GM12878 (cell line): ENCODE measurements around the gene TGIF2. TPM values are rescaled to one million over a fixed set of nuclear protein-coding genes. Genes with fewer than 3 reads are reported as not detected.

ENCODE experiments used
- ATAC-seq: fragments of 200-7000 bp; cut with Tn5 transposase; 3 replicates; pipeline ENCODE4 v1.9.1; 2020; ENCODE audit warnings: mild to moderate bottlenecking, moderate library complexity
- BruUV-seq: library from RNA; stranded (reverse); fragments of 400-500 nt; replicated peaks from 2 replicates; lab custom pipeline; 2021; lab: Mats Ljungman, UMichigan
- CTCF ChIA-PET: fragments of 300-600 bp; sonication (Branson Sonifier 250); formaldehyde crosslinking; extraction: SDS; loops from one replicate; lab custom pipeline; 2021; ENCODE audit warnings: inconsistent platforms; lab: Yijun Ruan, JAX
- POLR2A ChIA-PET: fragments of 350-600 bp; formaldehyde crosslinking; extraction: SDS; loops from one replicate; lab custom pipeline; 2021; ENCODE audit warnings: inconsistent platforms; lab: Charles Lee
- RAD21 ChIA-PET: fragments of 300-600 bp; sonication (Branson Sonifier 250); formaldehyde crosslinking; loops from one replicate; lab custom pipeline; 2023; ENCODE audit warnings: antibody characterized with exemption; ENCODE audit not compliant: unreplicated experiment; lab: Charles Lee
- SMC1A ChIA-PET: fragments of 300-600 bp; sonication (Branson Sonifier 250); formaldehyde crosslinking; loops from one replicate; lab custom pipeline; 2023; ENCODE audit not compliant: unreplicated experiment, uncharacterized antibody; lab: Charles Lee
- DNase-seq: peaks from one replicate; pipeline ENCODE4 v3.0.0-alpha.2; 2011; ENCODE audit warnings: low read depth, low spot score
- FAIRE-seq: peaks from 3 replicates; lab custom pipeline; 2011; peaks lifted over from hg19 to GRCh38; lab: Jason Lieb, UNC
- H2AFZ ChIP-seq: 2 replicates; pipeline ENCODE4 v1.6.0; 2011; ENCODE audit warnings: low read depth, low read length, control low read depth; ENCODE audit not compliant: control insufficient read depth
- H3K27ac ChIP-seq: 2 replicates; pipeline ENCODE4 v1.5.1; 2011; ENCODE audit warnings: control low read depth; ENCODE audit not compliant: control insufficient read depth, insufficient read depth
- H3K27me3 ChIP-seq, 2 experiments: replicated peaks in 1 of 2; 2 replicates each; pipeline versions ENCODE4 v1.6.0 to v1.6.1; 2011; ENCODE audit warnings: low read length in 1 of 2; ENCODE audit not compliant: control insufficient read depth in 2 of 2, insufficient read depth in 2 of 2
- H3K36me3 ChIP-seq, 2 experiments: 2 replicates each; pipeline ENCODE4 v1.5.1; 2011; ENCODE audit warnings: low read length in 1 of 2; ENCODE audit not compliant: control insufficient read depth in 2 of 2, insufficient read depth in 2 of 2
- H3K4me1 ChIP-seq: 2 replicates; pipeline ENCODE4 v1.6.1; 2011; ENCODE audit warnings: mild to moderate bottlenecking, low read length, moderate library complexity, mixed read lengths; ENCODE audit not compliant: control insufficient read depth, insufficient read depth
- H3K4me2 ChIP-seq: 2 replicates; pipeline ENCODE4 v1.6.0; 2011; ENCODE audit warnings: control low read depth; ENCODE audit not compliant: control insufficient read depth, insufficient read depth
- H3K4me3 ChIP-seq: fragments of 200-600 bp; sonication (generic); 2 replicates; pipeline ENCODE4 v1.5.1; 2016
- H3K79me2 ChIP-seq: 2 replicates; pipeline ENCODE4 v1.6.0; 2011; ENCODE audit warnings: low read length; ENCODE audit not compliant: control insufficient read depth, insufficient read depth
- H3K9ac ChIP-seq: 2 replicates; pipeline ENCODE4 v1.8.0; 2011; ENCODE audit warnings: low read length, control low read depth, mixed read lengths; ENCODE audit not compliant: control insufficient read depth, insufficient read depth
- H3K9me3 ChIP-seq: replicated peaks from 3 replicates; pipeline ENCODE4 v1.5.1; 2011; ENCODE audit warnings: mild to moderate bottlenecking, low read length; ENCODE audit not compliant: control insufficient read depth, insufficient read depth
- H4K20me1 ChIP-seq: 2 replicates; pipeline ENCODE4 v1.6.0; 2011; ENCODE audit not compliant: control insufficient read depth, insufficient read depth
- IRF4 ChIP-seq: IDR thresholded peaks from 2 replicates; pipeline ENCODE4 v1.6.1; 2011; ENCODE audit warnings: low read depth, low read length
- PAX5 ChIP-seq: IDR thresholded peaks from 2 replicates; pipeline ENCODE4 v1.6.1; 2011; ENCODE audit warnings: low read depth, low read length, borderline replicate concordance
- PKNOX1 ChIP-seq: fragments of 450-650 bp; IDR thresholded peaks from 2 replicates; pipeline ENCODE4 v1.6.1; 2016; ENCODE audit warnings: mild to moderate bottlenecking
- WGBS: methylation state at CpG from one replicate; pipeline ENCODE4 v1.1.6; 2016; ENCODE audit warnings: low lambda C conversion rate; ENCODE audit not compliant: insufficient replicate concordance, insufficient coverage; ENCODE audit errors: missing lambda C conversion rate; 5-methylcytosine and 5-hydroxymethylcytosine counted together
- in situ Hi-C: fragments of 300-500 bp; cut with MboI; formaldehyde crosslinking; loops from 9 replicates; pipeline ENCODE4 v1.14.3; 2018; ENCODE audit warnings: mixed read lengths
- intact Hi-C: fragments of 100-400 bp; cut with micrococcal nuclease; formaldehyde crosslinking; loops from one replicate; pipeline ENCODE4 v1.14.2; 2022; ENCODE audit not compliant: unreplicated experiment
- polyA plus RNA-seq, 11 experiments: library from polyadenylated mRNA; depleted of rRNA in 4 of 11; unstranded in 6 of 11; stranded (reverse) in 5 of 11; fragments of >200 nt; fragmentation: Nextera tagmentation in 4 of 11; fragmentation: Illumina TruSeq in 1 of 11; extraction: Ambion mirVana in 4 of 11; extraction: Trizol in 1 of 11; gene quantifications; 1 replicate in 1 of 11; 2 replicates in 10 of 11; pipeline versions ENCODE4 v1.2.1 to v1.2.3, GENCODE V29; 2011 to 2016; ENCODE audit warnings: inconsistent platforms in 2 of 11, missing spikeins in 2 of 11, low read depth in 1 of 11
- total RNA-seq, 4 experiments: library from RNA; depleted of rRNA in 3 of 4; stranded (reverse); fragments of >200 nt in 3 of 4; fragmentation: Illumina TruSeq in 1 of 4; extraction: Trizol in 1 of 4; gene quantifications; 2 replicates each; pipeline versions ENCODE4 v1.2.1 to v1.2.3, GENCODE V29; 2013 to 2021

The TGIF2 gene
- total and polyA plus RNA-seq, 10 of the 15 experiments (the other 5 are each of a cell fraction or from before 2014, with no cell fraction given), result 13.1 to 47.1 (median 36.6) TPM

- H3K9ac ChIP-seq, result no peak overlapping the region
- H2AFZ ChIP-seq, result no peak overlapping the region
- DNase-seq, result no peak
- H3K27ac ChIP-seq, result no peak overlapping the region
- in situ Hi-C loops (no loop called here), intact Hi-C loops (no loop called here)
- BruUV-seq, result no TSS peak
- 91% methylated on average over 6 of the region's 6 CpGs for WGBS
- ChIA-PET POLR2A (no interaction called here), CTCF (interaction anchor here (1.1 to 1.7 kb wide), 2 partner anchors 124 to 177 kb away, joined by 3 to 5 read pairs; no protein-coding TSS in a partner anchor), RAD21 (no interaction called here), SMC1A (no interaction called here)
- H3K4me2 ChIP-seq, result no peak overlapping the region
- no peak for FAIRE-seq
- H3K9me3 ChIP-seq, result no peaks in the 10 kb centered on the region
- no peak overlapping the region for H3K4me3 ChIP-seq
- H3K27me3 ChIP-seq, result no peaks in the 10 kb centered on the region
- peaks cover 12% of the 10 kb centered on the region for H3K4me1 ChIP-seq
- H3K36me3 ChIP-seq, result no peaks in the 10 kb centered on the region
- no peak for TF ChIP-seq PAX5
- no peak for TF ChIP-seq IRF4
- ATAC-seq, result no peak
- H3K79me2 ChIP-seq, result no peaks in the 10 kb centered on the region
- H4K20me1 ChIP-seq, result no peaks in the 10 kb centered on the region
Observed at GRCh38 chr20:36631646-36632045, 58.2 kb downstream of the TGIF2 start.

DNA sequence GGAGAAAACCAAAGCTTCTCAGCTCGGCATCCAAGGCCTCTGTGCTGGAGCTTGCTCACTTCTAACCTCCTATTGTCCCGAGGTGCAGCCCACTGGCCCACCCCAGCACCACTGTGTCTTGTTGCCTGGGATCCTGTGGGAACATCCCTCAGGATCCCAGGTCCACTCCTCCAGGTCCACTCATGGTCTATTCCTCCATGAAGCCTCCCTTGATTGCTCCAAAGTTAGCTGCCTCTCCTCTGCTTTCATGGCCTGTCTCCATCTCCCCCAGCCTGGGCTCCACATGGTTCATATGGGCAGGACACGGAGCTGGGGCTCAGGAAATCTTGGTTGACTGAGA, 58.7 kb downstream of the TGIF2 start:
- H3K9ac ChIP-seq, result no peak overlapping the region
- BruUV-seq, result no TSS peak
- H4K20me1 ChIP-seq, result no peaks in the 10 kb centered on the region
- POLR2A ChIA-PET, result no interaction called here
- TF ChIP-seq PKNOX1, result no peak
- ATAC-seq (no peak), DNase-seq (no peak), FAIRE-seq (no peak)
- RAD21 ChIA-PET, result no interaction called here
- WGBS, result 19% methylated on average over 3 of the region's 3 CpGs
- no peaks in the 10 kb centered on the region for H3K9me3 ChIP-seq
- H3K4me2 ChIP-seq, result no peak overlapping the region
- in situ Hi-C loops, result no loop called here
- CTCF ChIA-PET, result interaction anchor here (1.0 to 1.7 kb wide), 3 partner anchors 13 to 177 kb away, joined by 3 to 5 read pairs (median 3); no protein-coding TSS in a partner anchor
- H3K79me2 ChIP-seq, result no peaks in the 10 kb centered on the region
- no peaks in the 10 kb centered on the region for H3K27me3 ChIP-seq
- no peak overlapping the region for H3K4me3 ChIP-seq
- H3K36me3 ChIP-seq, result no peaks in the 10 kb centered on the region
- intact Hi-C loops, result no loop called here
- H3K27ac ChIP-seq, result no peak overlapping the region
- SMC1A ChIA-PET, result interaction anchor here (1.4 kb wide), 1 partner anchor 46 kb away, joined by 3 read pairs; no protein-coding TSS in a partner anchor
- H2AFZ ChIP-seq, result no peak overlapping the region
- H3K4me1 ChIP-seq, result peaks cover 12% of the 10 kb centered on the region
